A673 (cell line): ENCODE measurements around the gene DYRK3. TPM values are rescaled to one million over a fixed set of nuclear protein-coding genes. Genes with fewer than 3 reads are reported as not detected.

Experiments
- BruUV-seq: library from RNA; stranded (reverse); fragments of 400-500 nt; replicated peaks from 2 replicates; lab custom pipeline; 2021; lab: Mats Ljungman, UMichigan
- CTCF ChIA-PET: fragments of 300-600 bp; sonication (Branson Sonifier 250); formaldehyde crosslinking; loops from one replicate; lab custom pipeline; 2022; ENCODE audit warnings: antibody characterized with exemption; lab: Charles Lee
- POLR2A ChIA-PET: fragments of 300-600 bp; sonication (Branson Sonifier 250); formaldehyde crosslinking; loops from one replicate; lab custom pipeline; 2022; ENCODE audit warnings: antibody characterized with exemption; ENCODE audit not compliant: low non-redundant PET; lab: Charles Lee
- DNase-seq: peaks from one replicate; pipeline ENCODE4 v3.0.0-alpha.2; 2015; ENCODE audit warnings: low spot score
- H3K27ac ChIP-seq: fragments of 200-600 bp; sonication (generic); 2 replicates; pipeline ENCODE4 v1.5.1; 2016; ENCODE audit warnings: mixed run types, low read depth, mild to moderate bottlenecking, mixed read lengths, antibody characterized with exemption, low read length; ENCODE audit not compliant: poor library complexity, severe bottlenecking
- H3K27me3 ChIP-seq: fragments of 200-600 bp; sonication (generic); replicated peaks from 2 replicates; pipeline ENCODE4 v1.6.1; 2017; ENCODE audit warnings: mixed run types, low read depth, mild to moderate bottlenecking, mixed read lengths, antibody characterized with exemption, low read length; ENCODE audit not compliant: insufficient read depth, poor library complexity
- H3K36me3 ChIP-seq: fragments of 200-600 bp; sonication (generic); 2 replicates; pipeline ENCODE4 v1.6.1; 2016; ENCODE audit warnings: mixed run types, mild to moderate bottlenecking, mixed read lengths, antibody characterized with exemption, low read length; ENCODE audit not compliant: insufficient read depth, poor library complexity, severe bottlenecking
- H3K4me1 ChIP-seq: fragments of 200-600 bp; sonication (generic); 2 replicates; pipeline ENCODE4 v1.6.1; 2017; ENCODE audit warnings: mixed run types, mild to moderate bottlenecking, mixed read lengths, antibody characterized with exemption, low read length; ENCODE audit not compliant: insufficient read depth, poor library complexity, severe bottlenecking
- H3K4me3 ChIP-seq: fragments of 200-600 bp; sonication (generic); 2 replicates; pipeline ENCODE4 v1.5.1; 2016; ENCODE audit warnings: low read depth, mixed run types, mild to moderate bottlenecking, mixed read lengths, low read length; ENCODE audit not compliant: poor library complexity, severe bottlenecking
- H3K9me3 ChIP-seq: fragments of 200-600 bp; sonication (generic); 2 replicates; pipeline ENCODE4 v1.6.1; 2016; ENCODE audit warnings: mixed run types, low read depth, mild to moderate bottlenecking, mixed read lengths, antibody characterized with exemption, low read length; ENCODE audit not compliant: poor library complexity, severe bottlenecking
- CTCF ChIP-seq: fragments of 300-800, 200-600 bp; sonication (generic); conservative IDR thresholded peaks from 2 replicates; pipeline ENCODE4 v1.5.1; 2017; ENCODE audit warnings: low read depth, mild to moderate bottlenecking, antibody characterized with exemption, low read length, moderate library complexity, mixed read lengths
- EZH2 ChIP-seq: fragments of 200-600 bp; sonication (generic); IDR thresholded peaks from 2 replicates; pipeline ENCODE4 v1.6.1; 2017; ENCODE audit warnings: borderline replicate concordance, low read depth, mild to moderate bottlenecking, mixed read lengths, antibody characterized with exemption, low read length; ENCODE audit not compliant: poor library complexity, severe bottlenecking
- intact Hi-C: fragments of 100-400 bp; cut with micrococcal nuclease; formaldehyde crosslinking; loops from one replicate; pipeline ENCODE4 v1.10.0; 2022; ENCODE audit not compliant: unreplicated experiment
- total RNA-seq: library from RNA; stranded (reverse); gene quantifications from 2 replicates; pipeline ENCODE4 v1.2.3, GENCODE V29; 2021

The DYRK3 gene
- total RNA-seq, 1 experiment from 2014 or later, result 24.0 TPM

DNA sequence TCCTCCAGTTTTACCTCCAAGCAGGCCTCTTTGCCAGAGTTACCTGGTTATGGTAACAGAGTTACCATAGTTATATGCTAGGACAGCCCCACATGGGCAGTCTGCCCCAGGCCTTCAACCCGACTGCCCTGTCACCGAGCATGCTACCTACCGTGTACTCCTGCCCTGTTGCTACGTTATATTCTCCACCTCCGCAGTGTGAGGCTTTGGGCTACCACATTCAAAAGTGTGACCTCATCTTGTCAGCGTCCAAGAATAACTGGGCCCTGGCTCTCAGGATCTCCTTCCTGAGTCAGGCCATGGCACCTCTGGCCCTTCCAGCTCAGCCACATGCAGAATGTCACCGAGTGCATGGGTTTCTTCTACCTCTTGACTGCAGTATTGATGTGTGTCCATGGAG is 58.3 kb downstream of the DYRK3 start:
- Histone ChIP-seq H3K36me3 (no peaks in the 10 kb centered on the region), H3K27ac (no peak overlapping the region), H3K9me3 (no peaks in the 10 kb centered on the region), H3K4me1 (peaks cover 4% of the 10 kb centered on the region), H3K4me3 (no peak overlapping the region), H3K27me3 (no peaks in the 10 kb centered on the region)
- no peak for DNase-seq
- intact Hi-C loops, result no loop called here
- POLR2A ChIA-PET, result no interaction called here
- CTCF ChIA-PET, result no interaction called here
- no TSS peak for BruUV-seq
- TF ChIP-seq CTCF (no peak), EZH2 (no peak)

GRCh38 chr1:206694171-206695124 is 59.1 kb downstream of the DYRK3 start:
- Histone ChIP-seq H3K27me3 (no peaks in the 10 kb centered on the region), H3K4me3 (no peak overlapping the region), H3K4me1 (peaks cover 4% of the 10 kb centered on the region), H3K27ac (no peak overlapping the region), H3K36me3 (no peaks in the 10 kb centered on the region), H3K9me3 (no peaks in the 10 kb centered on the region)
- no peak for TF ChIP-seq EZH2
- intact Hi-C loops, result no loop called here
- ChIA-PET POLR2A (no interaction called here), CTCF (no interaction called here)
- no TSS peak for BruUV-seq
- DNase-seq, result no peak

GRCh38 chr1:206695733-206696132 is 60.4 kb downstream of the DYRK3 start:
- Histone ChIP-seq H3K27ac (no peak overlapping the region), H3K4me3 (no peak overlapping the region), H3K36me3 (no peaks in the 10 kb centered on the region), H3K4me1 (no peaks in the 10 kb centered on the region), H3K27me3 (no peaks in the 10 kb centered on the region), H3K9me3 (no peaks in the 10 kb centered on the region)
- DNase-seq, result no peak
- BruUV-seq, result no TSS peak
- intact Hi-C loops, result no loop called here
- CTCF ChIA-PET, result no interaction called here
- POLR2A ChIA-PET, result no interaction called here
- no peak for TF ChIP-seq EZH2
- no peak for TF ChIP-seq CTCF
